ENCODE measurements around the gene DHH. TPM values are rescaled to one million over a fixed set of nuclear protein-coding genes. Genes with fewer than 3 reads are reported as not detected.

The DHH gene
- total RNA-seq, 1 donor from 2014 or later, result 1.6 TPM

GRCh38 chr12:49109641-49110463 is 15.3 kb upstream of the DHH start:
- Histone ChIP-seq H3K9ac (ENCODE audit: low read depth in 1 of 3, low read length in 3 of 3) (peak overlapping the region; percentile 89 to 96 (median 95)), H3K4me1 (ENCODE audit: control insufficient read depth in 3 of 3, insufficient read depth in 3 of 3, low read length in 3 of 3) (peaks cover 38 to 51% (median 42%) of the 10 kb centered on the region in 3 donors)

GRCh38 chr12:49108958-49109404 is 14.4 kb upstream of the DHH start:
- H3K4me1 ChIP-seq (ENCODE audit: control insufficient read depth in 3 of 3, insufficient read depth in 3 of 3, low read length in 3 of 3), result peaks cover 41 to 59% (median 51%) of the 10 kb centered on the region in 3 donors

More at GRCh38 chr12:49109641-49110463, 15.3 kb upstream of the DHH start:
- Histone ChIP-seq H3K36me3 (ENCODE audit: control insufficient read depth in 3 of 3, insufficient read depth in 3 of 3, low read length in 3 of 3) (peaks cover 17 to 20% (median 17%) of the 10 kb centered on the region in 3 donors), H3K27ac (ENCODE audit: low read depth, low read length) (peak overlapping the region; percentile 98), H3K4me3 (ENCODE audit: low read length in 3 of 3) (peak overlapping the region; percentile 90 to 96 (median 91)), H3K27me3 (ENCODE audit: control insufficient read depth in 3 of 3, insufficient read depth in 3 of 3, low read length in 3 of 3) (no peaks in the 10 kb centered on the region), H3K9me3 (ENCODE audit: control insufficient read depth in 3 of 3, low read length in 3 of 3) (no peaks in the 10 kb centered on the region)

GRCh38 chr12:49105504-49106084 is 11.0 kb upstream of the DHH start:
- Histone ChIP-seq H3K27me3 (ENCODE audit: control insufficient read depth in 3 of 3, insufficient read depth in 3 of 3, low read length in 3 of 3) (no peaks in the 10 kb centered on the region), H3K4me3 (ENCODE audit: low read length in 3 of 3) (no peak overlapping the region), H3K9ac (ENCODE audit: low read depth in 1 of 3, low read length in 3 of 3) (peak overlapping the region in 1 of 3 donors; percentile 33), H3K27ac (ENCODE audit: low read depth, low read length) (peak overlapping the region; percentile 36), H3K36me3 (ENCODE audit: control insufficient read depth in 3 of 3, insufficient read depth in 3 of 3, low read length in 3 of 3) (peaks cover 58 to 62% (median 59%) of the 10 kb centered on the region in 3 donors), H3K4me1 (ENCODE audit: control insufficient read depth in 3 of 3, insufficient read depth in 3 of 3, low read length in 3 of 3) (peaks cover 41 to 54% (median 52%) of the 10 kb centered on the region in 3 donors), H3K9me3 (ENCODE audit: control insufficient read depth in 3 of 3, low read length in 3 of 3) (no peaks in the 10 kb centered on the region)

More at GRCh38 chr12:49108958-49109404, 14.4 kb upstream of the DHH start:
- H3K36me3 ChIP-seq (ENCODE audit: control insufficient read depth in 3 of 3, insufficient read depth in 3 of 3, low read length in 3 of 3), result peaks cover 25 to 28% (median 26%) of the 10 kb centered on the region in 3 donors
- peak overlapping the region; percentile 74 to 96 (median 80) for H3K9ac ChIP-seq (ENCODE audit: low read depth in 1 of 3, low read length in 3 of 3)
- H3K4me3 ChIP-seq (ENCODE audit: low read length in 3 of 3), result peak overlapping the region; percentile 90 to 96 (median 91)
- no peaks in the 10 kb centered on the region for H3K9me3 ChIP-seq (ENCODE audit: control insufficient read depth in 3 of 3, low read length in 3 of 3)
- H3K27ac ChIP-seq (ENCODE audit: low read depth, low read length), result peak overlapping the region; percentile 98
- H3K27me3 ChIP-seq (ENCODE audit: control insufficient read depth in 3 of 3, insufficient read depth in 3 of 3, low read length in 3 of 3), result no peaks in the 10 kb centered on the region

- Histone ChIP-seq H3K4me3 (ENCODE audit: low read length in 3 of 3) (no peak overlapping the region), H3K4me1 (ENCODE audit: control insufficient read depth in 3 of 3, insufficient read depth in 3 of 3, low read length in 3 of 3) (peaks cover 41 to 54% (median 52%) of the 10 kb centered on the region in 3 donors), H3K9ac (ENCODE audit: low read depth in 1 of 3, low read length in 3 of 3) (no peak overlapping the region), H3K27me3 (ENCODE audit: control insufficient read depth in 3 of 3, insufficient read depth in 3 of 3, low read length in 3 of 3) (no peaks in the 10 kb centered on the region), H3K9me3 (ENCODE audit: control insufficient read depth in 3 of 3, low read length in 3 of 3) (no peaks in the 10 kb centered on the region), H3K36me3 (ENCODE audit: control insufficient read depth in 3 of 3, insufficient read depth in 3 of 3, low read length in 3 of 3) (peaks cover 66 to 69% (median 67%) of the 10 kb centered on the region in 3 donors), H3K27ac (ENCODE audit: low read depth, low read length) (no peak overlapping the region)
Observed at GRCh38 chr12:49104822-49105221, 10.2 kb upstream of the DHH start.

GRCh38 chr12:49100380-49100779 is 5.8 kb upstream of the DHH start:
- Histone ChIP-seq H3K36me3 (ENCODE audit: control insufficient read depth in 3 of 3, insufficient read depth in 3 of 3, low read length in 3 of 3) (peaks cover 73 to 76% (median 74%) of the 10 kb centered on the region in 3 donors), H3K9ac (ENCODE audit: low read depth in 1 of 3, low read length in 3 of 3) (no peak overlapping the region), H3K27me3 (ENCODE audit: control insufficient read depth in 3 of 3, insufficient read depth in 3 of 3, low read length in 3 of 3) (no peaks in the 10 kb centered on the region)

GRCh38 chr12:49098703-49099102 is 4.1 kb upstream of the DHH start:
- no peaks in the 10 kb centered on the region for H3K9me3 ChIP-seq (ENCODE audit: control insufficient read depth in 3 of 3, low read length in 3 of 3)
- H3K9ac ChIP-seq (ENCODE audit: low read depth in 1 of 3, low read length in 3 of 3), result no peak overlapping the region
- peaks cover 57 to 61% (median 59%) of the 10 kb centered on the region in 3 donors for H3K36me3 ChIP-seq (ENCODE audit: control insufficient read depth in 3 of 3, insufficient read depth in 3 of 3, low read length in 3 of 3)
- no peak overlapping the region for H3K27ac ChIP-seq (ENCODE audit: low read depth, low read length)
- H3K4me1 ChIP-seq (ENCODE audit: control insufficient read depth in 3 of 3, insufficient read depth in 3 of 3, low read length in 3 of 3), result peaks cover 16% of the 10 kb centered on the region in 3 donors
- peaks cover 10 to 13% (median 12%) of the 10 kb centered on the region in 3 donors for H3K27me3 ChIP-seq (ENCODE audit: control insufficient read depth in 3 of 3, insufficient read depth in 3 of 3, low read length in 3 of 3)
- H3K4me3 ChIP-seq (ENCODE audit: low read length in 3 of 3), result no peak overlapping the region

More at GRCh38 chr12:49100380-49100779, 5.8 kb upstream of the DHH start:
- Histone ChIP-seq H3K4me3 (ENCODE audit: low read length in 3 of 3) (no peak overlapping the region), H3K9me3 (ENCODE audit: control insufficient read depth in 3 of 3, low read length in 3 of 3) (no peaks in the 10 kb centered on the region), H3K4me1 (ENCODE audit: control insufficient read depth in 3 of 3, insufficient read depth in 3 of 3, low read length in 3 of 3) (peaks cover 15 to 22% (median 17%) of the 10 kb centered on the region in 3 donors), H3K27ac (ENCODE audit: low read depth, low read length) (no peak overlapping the region)

GRCh38 chr12:49098035-49098451 is 3.4 kb upstream of the DHH start:
- no peaks in the 10 kb centered on the region for H3K9me3 ChIP-seq (ENCODE audit: control insufficient read depth in 3 of 3, low read length in 3 of 3)
- peaks cover 51 to 55% (median 54%) of the 10 kb centered on the region in 3 donors for H3K36me3 ChIP-seq (ENCODE audit: control insufficient read depth in 3 of 3, insufficient read depth in 3 of 3, low read length in 3 of 3)
- peaks cover 19 to 21% (median 19%) of the 10 kb centered on the region in 3 donors for H3K4me1 ChIP-seq (ENCODE audit: control insufficient read depth in 3 of 3, insufficient read depth in 3 of 3, low read length in 3 of 3)
- no peak overlapping the region for H3K9ac ChIP-seq (ENCODE audit: low read depth in 1 of 3, low read length in 3 of 3)
- H3K27me3 ChIP-seq (ENCODE audit: control insufficient read depth in 3 of 3, insufficient read depth in 3 of 3, low read length in 3 of 3), result peaks cover 13 to 19% (median 19%) of the 10 kb centered on the region in 3 donors
- H3K4me3 ChIP-seq (ENCODE audit: low read length in 3 of 3), result no peak overlapping the region
- no peak overlapping the region for H3K27ac ChIP-seq (ENCODE audit: low read depth, low read length)

GRCh38 chr12:49097381-49097780 is 2.8 kb upstream of the DHH start:
- peaks cover 45 to 49% (median 47%) of the 10 kb centered on the region in 3 donors for H3K36me3 ChIP-seq (ENCODE audit: control insufficient read depth in 3 of 3, insufficient read depth in 3 of 3, low read length in 3 of 3)
- H3K9ac ChIP-seq (ENCODE audit: low read depth in 1 of 3, low read length in 3 of 3), result no peak overlapping the region
- H3K9me3 ChIP-seq (ENCODE audit: control insufficient read depth in 3 of 3, low read length in 3 of 3), result no peaks in the 10 kb centered on the region
- peaks cover 17 to 25% (median 24%) of the 10 kb centered on the region in 3 donors for H3K27me3 ChIP-seq (ENCODE audit: control insufficient read depth in 3 of 3, insufficient read depth in 3 of 3, low read length in 3 of 3)
- H3K27ac ChIP-seq (ENCODE audit: low read depth, low read length), result no peak overlapping the region
- peaks cover 19 to 25% (median 23%) of the 10 kb centered on the region in 3 donors for H3K4me1 ChIP-seq (ENCODE audit: control insufficient read depth in 3 of 3, insufficient read depth in 3 of 3, low read length in 3 of 3)
- no peak overlapping the region for H3K4me3 ChIP-seq (ENCODE audit: low read length in 3 of 3)

GRCh38 chr12:49094975-49095365 is 369 bp upstream of the DHH start:
- peaks cover 28 to 44% (median 38%) of the 10 kb centered on the region in 3 donors for H3K4me1 ChIP-seq (ENCODE audit: control insufficient read depth in 3 of 3, insufficient read depth in 3 of 3, low read length in 3 of 3)
- H3K9me3 ChIP-seq (ENCODE audit: control insufficient read depth in 3 of 3, low read length in 3 of 3), result no peaks in the 10 kb centered on the region
- no peak overlapping the region for H3K27ac ChIP-seq (ENCODE audit: low read depth, low read length)
- H3K4me3 ChIP-seq (ENCODE audit: low read length in 3 of 3), result no peak overlapping the region
- H3K36me3 ChIP-seq (ENCODE audit: control insufficient read depth in 3 of 3, insufficient read depth in 3 of 3, low read length in 3 of 3), result peaks cover 21 to 25% (median 23%) of the 10 kb centered on the region in 3 donors
- H3K27me3 ChIP-seq (ENCODE audit: control insufficient read depth in 3 of 3, insufficient read depth in 3 of 3, low read length in 3 of 3), result peaks cover 38 to 48% (median 43%) of the 10 kb centered on the region in 3 donors
- H3K9ac ChIP-seq (ENCODE audit: low read depth in 1 of 3, low read length in 3 of 3), result no peak overlapping the region
